T-helper 1 cell treated with Interleukin-12 subunit alpha and Interleukin-12 subunit beta and Interleukin-4 antibody, amounts not matched to agents 30 ng/mL and 1 ng/mL, for 36 hours (primary cell): ENCODE results near the gene FKBP5. TPM values are rescaled to one million over a fixed set of nuclear protein-coding genes. Genes with fewer than 3 reads are reported as not detected.
"Not testable (repeated sequence)": the region's sequence is repeated elsewhere in the genome, so short reads cannot be mapped to it uniquely, and the experiment has no call there.

Experiments
- intact Hi-C: fragments of 100-400 bp; cut with micrococcal nuclease; formaldehyde crosslinking; loops from one replicate; pipeline ENCODE4 v1.15.1; 2024
- total RNA-seq: library from RNA; stranded (reverse); gene quantifications from 2 replicates; pipeline ENCODE4 v1.2.3, GENCODE V29; 2022

Gene FKBP5
- total RNA-seq, 1 donor from 2014 or later, result 64.4 TPM

- intact Hi-C loops, result no loop called here
Observed at GRCh38 chr6:35554811-35555210, 133.9 kb downstream of the FKBP5 start.

GRCh38 chr6:35553315-35553714, 135.4 kb downstream of the FKBP5 start:
- intact Hi-C loops, result no loop called here

- intact Hi-C loops, result loop anchor here (1.0 kb wide), 5 partner anchors 29 to 258 kb away; partner anchors contain the start of genes PPARD and RPL10A
Observed at GRCh38 chr6:35552285-35552917, 136.3 kb downstream of the FKBP5 start.

- intact Hi-C loops, result no loop called here
Observed at GRCh38 chr6:35550437-35550836, 138.3 kb downstream of the FKBP5 start.

- intact Hi-C loops, result no loop called here
Observed at GRCh38 chr6:35547676-35548075, 141.0 kb downstream of the FKBP5 start.

- intact Hi-C loops, result no loop called here
Observed at GRCh38 chr6:35544769-35545361, 143.8 kb downstream of the FKBP5 start.

GRCh38 chr6:35543459-35544193, 145.1 kb downstream of the FKBP5 start:
- intact Hi-C loops, result no loop called here

GRCh38 chr6:35541836-35542235, 146.9 kb downstream of the FKBP5 start:
- intact Hi-C loops, result no loop called here

GRCh38 chr6:35539223-35539622, 149.5 kb downstream of the FKBP5 start:
- intact Hi-C loops, result no loop called here

- intact Hi-C loops, result not testable (repeated sequence)
Observed at GRCh38 chr6:35535847-35536246, 152.9 kb downstream of the FKBP5 start.

- intact Hi-C loops, result no loop called here
Observed at GRCh38 chr6:35534407-35535170, 154.1 kb downstream of the FKBP5 start.

GRCh38 chr6:35533981-35534380, 154.7 kb downstream of the FKBP5 start:
- intact Hi-C loops, result no loop called here

GRCh38 chr6:35532126-35532525, 156.6 kb downstream of the FKBP5 start:
- intact Hi-C loops, result no loop called here

- intact Hi-C loops, result loop anchor here (10.0 kb wide), 1 partner anchor 100 kb away; no protein-coding TSS in a partner anchor
Observed at GRCh38 chr6:35524380-35525020, 164.2 kb downstream of the FKBP5 start.

Other genes starting within 250 kb of the FKBP5 start
- 12.0 and 13.0 TPM in 2 replicates for gene FANCE, start 236.6 kb downstream of the FKBP5 start, total RNA-seq
- gene RPL10A, start 220.5 kb downstream of the FKBP5 start, total RNA-seq, result 1,175 and 1,189 TPM in 2 replicates
- 0.17 and 0.29 TPM in 2 replicates for gene TEAD3, start 191.8 kb downstream of the FKBP5 start, total RNA-seq
- gene TULP1, start 176.0 kb downstream of the FKBP5 start, total RNA-seq, result not detected in 2 replicates
- gene ARMC12, start 48.1 kb upstream of the FKBP5 start, total RNA-seq, result 0.66 and 0.88 TPM in 2 replicates
- not detected in 2 replicates for gene CLPSL2, start 87.7 kb upstream of the FKBP5 start, total RNA-seq
- not detected in 2 replicates for gene CLPSL1, start 92.1 kb upstream of the FKBP5 start, total RNA-seq
- not detected in 2 replicates for gene CLPS, start 108.4 kb upstream of the FKBP5 start, total RNA-seq
- gene LHFPL5, start 116.4 kb upstream of the FKBP5 start, total RNA-seq, result not detected in 2 replicates
- gene SRPK1, start 232.2 kb upstream of the FKBP5 start, total RNA-seq, result 82.0 and 93.4 TPM in 2 replicates